Psoas muscle (tissue), 8 donors: Measurements from ENCODE around the gene MIER2. TPM values are rescaled to one million over a fixed set of nuclear protein-coding genes. Genes with fewer than 3 reads are reported as not detected.
"Not testable (repeated sequence)": the region's sequence is repeated elsewhere in the genome, so short reads cannot be mapped to it uniquely, and the experiment has no call there.

ENCODE experiments used
- ATAC-seq, 4 donors: fragments of 200-7000 bp; cut with Tn5 transposase; one replicate each; pipeline ENCODE4 v1.9.1; 2020; ENCODE audit warnings: moderate library complexity in 3 of 4, mild to moderate bottlenecking in 2 of 4
- DNase-seq, 2 donors: peaks; one replicate each; pipeline ENCODE4 v3.0.0-alpha.2; 2020
- H3K27ac ChIP-seq: fragments of 200-600 bp; one replicate; pipeline ENCODE4 v1.8.0; 2022
- H3K27me3 ChIP-seq, 3 donors: fragments of 200-600 bp in 1 of 3; one replicate each; pipeline versions ENCODE4 v1.6.1 to v1.8.0; 2013 to 2022; ENCODE audit warnings: low read length in 2 of 3, mild to moderate bottlenecking in 2 of 3, moderate library complexity in 1 of 3; ENCODE audit not compliant: insufficient read depth in 3 of 3
- H3K36me3 ChIP-seq, 2 donors: fragments of 200-600 bp in 1 of 2; one replicate each; pipeline versions ENCODE4 v1.6.1 to v1.8.0; 2013 to 2022; ENCODE audit warnings: low read depth in 1 of 2, mild to moderate bottlenecking in 1 of 2, moderate library complexity in 1 of 2; ENCODE audit not compliant: insufficient read depth in 1 of 2
- H3K4me1 ChIP-seq: fragments of 200-600 bp; one replicate; pipeline ENCODE4 v1.8.0; 2022
- H3K4me3 ChIP-seq: fragments of 200-600 bp; one replicate; pipeline ENCODE4 v1.8.0; 2022; ENCODE audit warnings: mild to moderate bottlenecking
- H3K9me3 ChIP-seq: fragments of 200-600 bp; one replicate; pipeline ENCODE4 v1.8.0; 2022
- CTCF ChIP-seq: fragments of 200-600 bp; IDR thresholded peaks from one replicate; pipeline ENCODE4 v1.8.0; 2022; ENCODE audit warnings: antibody characterized with exemption
- WGBS, 3 donors: extraction: QIAGEN DNeasy Blood & Tissue Kit; methylation state at CpG; one replicate each; pipeline versions ENCODE4 v1.1.6 to v1.1.7; 2013; 5-methylcytosine and 5-hydroxymethylcytosine counted together
- intact Hi-C, 2 donors: fragments of 100-400 bp; cut with DNase I; formaldehyde crosslinking; loops; one replicate each; pipeline versions ENCODE4 v1.11.0 to v1.14.2; 2022
- polyA plus RNA-seq, 3 donors: library from polyadenylated mRNA; stranded (reverse); fragments of 200-250 nt; gene quantifications; one replicate each; pipeline ENCODE4 v1.2.3, GENCODE V29; 2013
- total RNA-seq, 4 donors: library from RNA; stranded (reverse); fragmentation: NEBNext Ultra II Directional in 2 of 4; extraction: Animal tissue kit (Norgen Biotek cat#: 25700) in 2 of 4; gene quantifications; one replicate each; pipeline versions ENCODE4 v1.2.1 to v1.2.4, GENCODE V29; 2021 to 2023
- donor health status: healthy with polysubstance abuse.
- donor health status: DM: no; HTN: no; CAD: no; lungs with moderate emphysema.
- donor health status: Bipolar disorder and iron deficiency.
- donor health status: healthy.
- donor health status: DM: yes; HTN: yes; CAD: no.
- donor health status: DM: no; HTN: no; CAD: no.
- donor health status: DM: no; HTN: no; CAD: no.
- donor health status: DM: yes; HTN: yes; CAD: no.

The MIER2 gene
- total and polyA plus RNA-seq, 7 donors: 13.3 to 22.2 (median 19.1) TPM

GRCh38 chr19:388691-389090 lies 44.1 kb upstream of the MIER2 start:
- H3K9me3 ChIP-seq: no peaks in the 10 kb centered on the region
- H3K36me3 ChIP-seq: no peaks in the 10 kb centered on the region
- DNase-seq (no peak), ATAC-seq (no peak)
- WGBS, 3 donors: 74 to 82% (median 82%) methylated on average over 17 of the region's 17 CpGs
- H3K27me3 ChIP-seq: peaks cover 0 to 17% (median 2%) of the 10 kb centered on the region in 3 donors
- intact Hi-C loops: loop anchor here in 1 of 2 donors (10.0 kb wide), 1 partner anchor 96 kb away; no protein-coding TSS in a partner anchor
- no peaks in the 10 kb centered on the region for H3K4me1 ChIP-seq
- no peak overlapping the region for H3K4me3 ChIP-seq
- TF ChIP-seq CTCF: no peak
- H3K27ac ChIP-seq: no peak overlapping the region

- H3K27me3 ChIP-seq: peaks cover 0 to 26% (median 2%) of the 10 kb centered on the region in 3 donors
Measured at GRCh38 chr19:387777-388176, 43.2 kb upstream of the MIER2 start.

GRCh38 chr19:386632-387301 lies 42.2 kb upstream of the MIER2 start:
- intact Hi-C loops: loop anchor here in 1 of 2 donors (10.0 kb wide), 1 partner anchor 98 kb away; no protein-coding TSS in a partner anchor
- H3K27me3 ChIP-seq: peaks cover 0 to 29% (median 2%) of the 10 kb centered on the region in 3 donors
- WGBS, 3 donors: 27 to 31% (median 30%) methylated on average over 8 to 14 of the region's 22 CpGs
- not testable (repeated sequence) for H3K36me3 ChIP-seq, ATAC-seq, DNase-seq, H3K4me1 ChIP-seq, H3K9me3 ChIP-seq, H3K4me3 ChIP-seq, H3K27ac ChIP-seq

More at GRCh38 chr19:387777-388176, 43.2 kb upstream of the MIER2 start:
- intact Hi-C loops: loop anchor here in 1 of 2 donors (10.0 kb wide), 1 partner anchor 97 kb away; no protein-coding TSS in a partner anchor
- Histone ChIP-seq H3K4me1 (no peaks in the 10 kb centered on the region), H3K27ac (no peak overlapping the region), H3K4me3 (no peak overlapping the region), H3K36me3 (no peaks in the 10 kb centered on the region), H3K9me3 (no peaks in the 10 kb centered on the region)
- WGBS, 3 donors: 85 to 91% (median 86%) methylated on average over 18 to 21 of the region's 21 CpGs
- TF ChIP-seq CTCF: no peak
- ATAC-seq (no peak), DNase-seq (no peak)

- not testable (repeated sequence) for H3K4me1 ChIP-seq, H3K36me3 ChIP-seq, H3K4me3 ChIP-seq, ATAC-seq, H3K27ac ChIP-seq, H3K9me3 ChIP-seq, DNase-seq
- peaks cover 0 to 29% (median 2%) of the 10 kb centered on the region in 3 donors for H3K27me3 ChIP-seq
- intact Hi-C loops: loop anchor here in 1 of 2 donors (10.0 kb wide), 1 partner anchor 99 kb away; no protein-coding TSS in a partner anchor
- WGBS, 3 donors: 48 to 60% (median 55%) methylated on average over 8 of the region's 8 CpGs
Measured at GRCh38 chr19:386189-386588, 41.6 kb upstream of the MIER2 start.

- Histone ChIP-seq H3K4me1 (no peaks in the 10 kb centered on the region), H3K9me3 (no peaks in the 10 kb centered on the region), H3K27ac (no peak overlapping the region), H3K36me3 (no peaks in the 10 kb centered on the region), H3K4me3 (no peak overlapping the region), H3K27me3 (peaks cover 0 to 32% (median under 1%) of the 10 kb centered on the region in 3 donors)
- WGBS, 3 donors: 67 to 82% (median 79%) methylated on average over 9 of the region's 9 CpGs
- intact Hi-C loops: loop anchor here in 1 of 2 donors (10.0 kb wide), 1 partner anchor 100 kb away; no protein-coding TSS in a partner anchor
- ATAC-seq: no peak
- TF ChIP-seq CTCF: no peak
- no peak for DNase-seq
Measured at GRCh38 chr19:384799-385169, 40.2 kb upstream of the MIER2 start.
